BLaER1 treated with 17β-estradiol and CSF1 and Interleukin-3, amounts not matched to agents 10 nM and 100 nM (cell line): ENCODE data around the gene RBMS3.

ENCODE experiments used
- H3K27ac ChIP-seq, 11 experiments: shearing (Covaris generic); formaldehyde crosslinking; 2 replicates each; pipeline ENCODE4 v1.8.1; 2022
- H3K27me3 ChIP-seq, 11 experiments: shearing (Covaris generic); formaldehyde crosslinking; 2 replicates each; pipeline ENCODE4 v1.8.1; 2022
- H3K36me3 ChIP-seq, 11 experiments: shearing (Covaris generic); formaldehyde crosslinking; 2 replicates each; pipeline ENCODE4 v1.8.1; 2022
- H3K4me1 ChIP-seq, 10 experiments: shearing (Covaris generic); formaldehyde crosslinking; 2 replicates each; pipeline ENCODE4 v1.8.1; 2022
- H3K4me2 ChIP-seq, 11 experiments: shearing (Covaris generic); formaldehyde crosslinking; 2 replicates each; pipeline ENCODE4 v1.8.1; 2022
- H3K4me3 ChIP-seq, 10 experiments: shearing (Covaris generic); formaldehyde crosslinking; 2 replicates each; pipeline ENCODE4 v1.8.1; 2022
- H3K9ac ChIP-seq, 11 experiments: shearing (Covaris generic); formaldehyde crosslinking; 2 replicates each; pipeline ENCODE4 v1.8.1; 2022
- H3K9me3 ChIP-seq, 11 experiments: shearing (Covaris generic); formaldehyde crosslinking; replicated peaks in 1 of 11; 2 replicates each; pipeline ENCODE4 v1.8.1; 2022
- H4K20me1 ChIP-seq, 11 experiments: shearing (Covaris generic); formaldehyde crosslinking; 2 replicates each; pipeline ENCODE4 v1.8.1; 2022
- Cebpa-rat ChIP-seq, 11 experiments: shearing (Covaris generic); IDR thresholded peaks; 2 replicates each; pipeline ENCODE4 v1.8.1; 2022

Gene RBMS3

DNA sequence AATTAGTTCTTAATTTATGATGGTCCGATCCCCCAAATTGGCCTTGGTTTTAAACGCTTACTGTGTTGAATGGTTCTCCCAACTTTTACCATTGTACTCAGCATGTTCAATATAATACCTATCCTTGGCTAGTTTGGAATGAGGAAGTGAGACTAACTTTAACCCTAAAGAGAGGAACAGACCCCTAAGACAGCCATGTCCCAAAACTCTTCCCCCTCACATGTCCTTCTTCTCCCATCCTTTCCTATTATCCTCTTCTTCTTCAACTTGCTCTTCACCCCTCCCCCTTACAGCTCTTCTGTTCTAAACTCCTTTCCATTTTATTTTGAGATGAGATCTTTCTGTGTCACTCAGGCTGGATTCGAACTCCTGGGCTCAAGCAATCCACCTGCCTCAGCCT is 116.5 kb downstream of the RBMS3 start:
- Histone ChIP-seq H4K20me1 (no peaks in the 10 kb centered on the region), H3K9me3 (peaks cover 0 to 11% (median 6%) of the 10 kb centered on the region in 11 experiments; a peak in 8 of 22 replicates), H3K9ac (no peak overlapping the region), H3K4me3 (no peak overlapping the region), H3K36me3 (no peaks in the 10 kb centered on the region), H3K4me2 (no peak overlapping the region), H3K27me3 (no peaks in the 10 kb centered on the region), H3K4me1 (no peaks in the 10 kb centered on the region), H3K27ac (no peak overlapping the region)
- TF ChIP-seq Cebpa-rat (IDR thresholded peaks at IDR 0.05), result no peak

DNA sequence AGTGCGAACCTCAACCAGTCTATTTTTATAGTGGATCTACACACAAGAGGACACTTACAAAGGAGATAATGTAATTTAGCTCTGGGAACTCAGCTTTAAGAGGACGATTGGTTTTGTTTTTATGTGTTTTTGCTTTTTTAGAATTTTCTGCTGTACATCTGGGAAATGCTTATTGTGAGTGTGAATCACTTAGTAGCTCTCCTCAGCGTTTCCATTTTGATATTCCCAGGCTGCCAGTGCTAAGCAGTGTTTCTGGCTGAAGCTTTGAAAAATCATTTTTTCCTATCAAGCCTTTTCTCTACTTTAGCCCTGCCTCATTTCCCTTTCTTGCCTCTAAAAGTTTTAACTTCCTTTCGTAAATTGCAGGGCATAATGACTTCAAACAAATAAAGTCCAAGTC is 117.9 kb downstream of the RBMS3 start:
- H3K4me3 ChIP-seq, result no peak overlapping the region
- H3K27me3 ChIP-seq, result no peaks in the 10 kb centered on the region
- H3K9me3 ChIP-seq, result peaks cover 0 to 6% (median 3%) of the 10 kb centered on the region in 11 experiments; a peak in 8 of 22 replicates
- no peaks in the 10 kb centered on the region for H3K4me1 ChIP-seq
- H3K36me3 ChIP-seq, result no peaks in the 10 kb centered on the region
- H3K27ac ChIP-seq, result no peak overlapping the region
- no peak for TF ChIP-seq Cebpa-rat (IDR thresholded peaks at IDR 0.05)
- H3K9ac ChIP-seq, result no peak overlapping the region
- no peaks in the 10 kb centered on the region for H4K20me1 ChIP-seq
- H3K4me2 ChIP-seq, result no peak overlapping the region

DNA sequence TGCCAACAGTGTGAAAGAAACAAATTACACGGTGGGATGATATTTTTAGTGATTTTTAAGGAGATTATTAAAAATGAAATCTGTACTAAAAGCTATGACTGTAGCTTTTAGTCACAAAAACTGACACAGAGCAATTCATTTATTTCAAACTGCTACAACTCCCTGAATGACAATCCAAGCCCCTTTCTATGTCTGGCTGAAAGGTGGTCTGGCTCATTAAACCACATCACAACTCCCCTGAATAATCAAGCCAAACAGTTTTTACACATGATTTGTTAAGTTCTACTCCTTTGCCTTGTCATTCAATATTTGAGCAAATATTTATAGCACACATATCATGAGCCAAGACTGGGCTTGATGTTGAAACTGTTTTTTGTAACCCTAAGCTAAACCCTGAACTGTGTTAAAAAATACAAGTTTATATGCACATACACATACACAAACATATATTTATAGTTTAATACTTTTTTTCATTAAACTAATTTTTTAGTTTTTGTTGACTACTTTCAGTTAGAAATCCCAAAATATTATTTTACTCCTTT is 125.5 kb downstream of the RBMS3 start:
- TF ChIP-seq Cebpa-rat (IDR thresholded peaks at IDR 0.05), result no peak
- no peak overlapping the region for H3K4me2 ChIP-seq

DNA sequence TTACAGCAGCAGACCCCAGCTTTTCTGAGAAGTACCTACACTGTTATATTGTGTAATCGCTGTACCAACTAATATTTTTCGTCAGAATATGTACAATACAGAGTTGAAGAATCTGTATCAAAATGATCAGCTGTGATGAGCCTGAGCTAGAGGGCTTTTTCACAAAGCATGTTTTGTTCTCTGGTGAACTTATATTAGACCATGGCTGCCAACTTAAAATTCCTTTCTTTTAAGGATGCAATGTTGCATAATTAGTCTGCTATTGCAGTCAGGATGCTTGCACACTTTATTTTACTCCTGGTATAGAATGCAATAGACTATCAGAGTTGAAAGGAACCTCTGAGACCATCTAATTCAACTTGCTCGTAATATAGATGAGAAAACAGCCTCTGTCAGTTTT is 127.8 kb downstream of the RBMS3 start:
- Histone ChIP-seq H4K20me1 (no peaks in the 10 kb centered on the region), H3K4me1 (peaks cover 0 to 36% (median 22%) of the 10 kb centered on the region in 10 experiments; a peak in 10 of 20 replicates), H3K27me3 (no peaks in the 10 kb centered on the region), H3K4me2 (no peak overlapping the region), H3K9me3 (no peaks in the 10 kb centered on the region), H3K27ac (no peak overlapping the region), H3K36me3 (no peaks in the 10 kb centered on the region), H3K9ac (no peak overlapping the region), H3K4me3 (no peak overlapping the region)
- no peak for TF ChIP-seq Cebpa-rat (IDR thresholded peaks at IDR 0.05)

More for the DNA sequence above, 125.5 kb downstream of the RBMS3 start:
- H4K20me1 ChIP-seq, result no peaks in the 10 kb centered on the region
- no peak overlapping the region for H3K9ac ChIP-seq
- peaks cover 0 to 21% (median 13%) of the 10 kb centered on the region in 10 experiments; a peak in 10 of 20 replicates for H3K4me1 ChIP-seq
- no peak overlapping the region for H3K27ac ChIP-seq
- no peaks in the 10 kb centered on the region for H3K27me3 ChIP-seq
- no peaks in the 10 kb centered on the region for H3K9me3 ChIP-seq
- H3K4me3 ChIP-seq, result no peak overlapping the region
- no peaks in the 10 kb centered on the region for H3K36me3 ChIP-seq

DNA sequence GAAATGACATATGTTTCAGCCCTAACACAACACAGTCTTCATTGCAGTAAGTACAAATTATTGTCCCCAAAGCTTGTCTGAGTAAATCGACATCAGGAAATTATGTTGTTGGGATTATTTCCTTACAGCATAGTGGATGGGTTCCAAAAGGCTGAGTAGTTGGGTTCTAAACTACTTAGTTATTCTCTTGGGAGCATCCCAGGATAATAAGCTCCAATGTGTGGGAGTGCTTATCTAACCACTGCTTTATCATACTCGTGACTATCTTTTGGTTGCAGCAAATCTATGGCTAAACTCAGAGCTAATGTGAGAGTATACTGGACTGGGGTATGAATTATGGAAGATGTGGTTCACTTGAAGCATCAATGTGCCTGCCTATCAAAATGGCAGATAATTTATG is 128.5 kb downstream of the RBMS3 start:
- Histone ChIP-seq H3K4me2 (no peak overlapping the region), H3K4me3 (no peak overlapping the region), H4K20me1 (no peaks in the 10 kb centered on the region), H3K4me1 (peaks cover 0 to 36% (median 22%) of the 10 kb centered on the region in 10 experiments; a peak in 10 of 20 replicates), H3K27ac (no peak overlapping the region), H3K9ac (no peak overlapping the region), H3K9me3 (no peaks in the 10 kb centered on the region), H3K36me3 (no peaks in the 10 kb centered on the region), H3K27me3 (no peaks in the 10 kb centered on the region)
- no peak for TF ChIP-seq Cebpa-rat (IDR thresholded peaks at IDR 0.05)

DNA sequence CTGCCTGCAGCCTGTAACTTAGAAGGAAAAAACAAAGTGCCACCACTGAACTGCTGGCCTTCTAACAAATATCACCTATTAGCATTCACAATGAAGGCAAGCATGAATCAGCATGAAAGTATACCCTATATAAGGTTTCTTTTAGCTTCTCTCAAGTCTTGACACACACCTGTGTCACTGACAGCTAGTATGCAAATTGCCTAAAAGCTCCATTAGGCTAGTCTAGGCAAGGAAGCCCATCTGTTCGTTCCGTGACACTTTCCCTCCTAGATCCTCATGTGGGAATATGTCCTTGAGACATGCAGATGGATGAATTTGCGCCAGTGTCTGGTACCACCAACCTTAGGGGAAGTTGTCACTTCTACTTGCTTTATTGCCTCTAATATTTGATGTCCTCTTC is 129.3 kb downstream of the RBMS3 start:
- Histone ChIP-seq H3K27me3 (no peaks in the 10 kb centered on the region), H3K9ac (no peak overlapping the region), H3K4me2 (peak overlapping the region in 7 of 11 experiments; percentile 24 to 56 (median 35); a peak in 10 of 22 replicates), H3K27ac (no peak overlapping the region), H4K20me1 (no peaks in the 10 kb centered on the region), H3K4me3 (no peak overlapping the region), H3K9me3 (no peaks in the 10 kb centered on the region), H3K36me3 (no peaks in the 10 kb centered on the region), H3K4me1 (peaks cover 0 to 36% (median 22%) of the 10 kb centered on the region in 10 experiments; a peak in 10 of 20 replicates)
- TF ChIP-seq Cebpa-rat (IDR thresholded peaks at IDR 0.05), result no peak

DNA sequence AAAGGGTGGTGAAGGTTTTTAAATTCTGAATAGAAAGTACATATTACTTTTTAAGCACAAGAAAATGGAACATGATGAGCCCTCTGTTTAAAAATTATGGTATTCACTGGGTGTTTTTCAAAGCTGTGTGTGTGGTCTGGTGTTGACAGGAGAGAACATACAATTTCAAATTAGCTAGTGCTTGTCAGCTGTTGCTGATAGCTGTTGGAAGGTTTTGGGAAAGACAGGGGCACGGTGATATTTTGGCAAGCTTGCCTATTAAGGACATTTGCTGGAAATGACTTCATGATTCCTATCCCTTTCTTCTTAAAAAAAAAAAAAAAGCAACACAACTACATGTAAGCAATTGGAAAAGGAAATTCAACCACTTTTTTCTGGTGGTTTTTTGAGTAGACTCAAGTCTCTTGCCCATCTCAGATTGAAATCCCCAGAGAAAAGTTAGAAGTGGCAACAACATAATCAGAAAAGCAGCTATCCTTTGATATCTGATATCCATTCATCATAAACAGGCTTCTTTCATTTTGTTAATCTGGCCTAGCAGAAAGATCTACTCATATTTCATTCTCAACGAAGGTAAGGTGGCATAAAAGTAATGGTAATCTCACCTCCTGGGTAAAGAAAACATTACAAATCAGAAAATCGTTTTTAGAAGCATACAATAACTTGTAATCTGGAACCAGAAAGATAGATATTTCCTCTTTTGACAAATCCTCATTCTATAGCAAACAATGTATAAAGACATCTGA is 130.0 kb downstream of the RBMS3 start:
- Histone ChIP-seq H4K20me1 (no peaks in the 10 kb centered on the region), H3K4me1 (peaks cover 0 to 36% (median 22%) of the 10 kb centered on the region in 10 experiments; a peak in 10 of 20 replicates), H3K27me3 (no peaks in the 10 kb centered on the region), H3K4me2 (peak overlapping the region in 8 of 11 experiments; percentile 19 to 56 (median 34); a peak in 12 of 22 replicates), H3K27ac (no peak overlapping the region), H3K9ac (no peak overlapping the region), H3K9me3 (no peaks in the 10 kb centered on the region), H3K4me3 (no peak overlapping the region), H3K36me3 (no peaks in the 10 kb centered on the region)
- no peak for TF ChIP-seq Cebpa-rat (IDR thresholded peaks at IDR 0.05)

DNA sequence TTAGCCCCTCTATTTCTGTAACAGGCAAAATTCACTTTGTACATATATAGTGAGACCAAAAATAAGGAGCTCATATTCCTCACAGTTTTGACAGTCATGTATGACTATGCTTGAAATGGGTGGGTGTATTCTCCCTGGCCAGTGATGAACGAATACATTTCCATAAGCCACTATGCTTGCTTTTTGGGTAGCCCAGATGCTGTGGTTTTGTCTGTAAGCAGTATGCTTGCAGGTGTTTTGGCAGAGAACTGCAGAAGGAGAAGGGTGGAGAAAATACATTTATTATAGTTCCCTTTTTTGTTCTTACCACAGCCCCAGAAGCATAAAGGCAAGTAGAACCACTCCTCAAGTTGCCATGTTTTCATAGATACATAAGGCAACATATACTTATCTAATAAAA is 131.2 kb downstream of the RBMS3 start:
- H3K4me3 ChIP-seq, result no peak overlapping the region
- no peaks in the 10 kb centered on the region for H3K27me3 ChIP-seq
- H3K4me1 ChIP-seq, result peaks cover 0 to 30% (median 22%) of the 10 kb centered on the region in 10 experiments; a peak in 10 of 20 replicates
- H3K36me3 ChIP-seq, result no peaks in the 10 kb centered on the region
- H4K20me1 ChIP-seq, result no peaks in the 10 kb centered on the region
- peak overlapping the region in 2 of 11 experiments; percentile 14 to 46; a peak in 5 of 22 replicates for H3K4me2 ChIP-seq
- TF ChIP-seq Cebpa-rat (IDR thresholded peaks at IDR 0.05), result no peak
- H3K9ac ChIP-seq, result no peak overlapping the region
- H3K27ac ChIP-seq, result no peak overlapping the region
- H3K9me3 ChIP-seq, result no peaks in the 10 kb centered on the region

DNA sequence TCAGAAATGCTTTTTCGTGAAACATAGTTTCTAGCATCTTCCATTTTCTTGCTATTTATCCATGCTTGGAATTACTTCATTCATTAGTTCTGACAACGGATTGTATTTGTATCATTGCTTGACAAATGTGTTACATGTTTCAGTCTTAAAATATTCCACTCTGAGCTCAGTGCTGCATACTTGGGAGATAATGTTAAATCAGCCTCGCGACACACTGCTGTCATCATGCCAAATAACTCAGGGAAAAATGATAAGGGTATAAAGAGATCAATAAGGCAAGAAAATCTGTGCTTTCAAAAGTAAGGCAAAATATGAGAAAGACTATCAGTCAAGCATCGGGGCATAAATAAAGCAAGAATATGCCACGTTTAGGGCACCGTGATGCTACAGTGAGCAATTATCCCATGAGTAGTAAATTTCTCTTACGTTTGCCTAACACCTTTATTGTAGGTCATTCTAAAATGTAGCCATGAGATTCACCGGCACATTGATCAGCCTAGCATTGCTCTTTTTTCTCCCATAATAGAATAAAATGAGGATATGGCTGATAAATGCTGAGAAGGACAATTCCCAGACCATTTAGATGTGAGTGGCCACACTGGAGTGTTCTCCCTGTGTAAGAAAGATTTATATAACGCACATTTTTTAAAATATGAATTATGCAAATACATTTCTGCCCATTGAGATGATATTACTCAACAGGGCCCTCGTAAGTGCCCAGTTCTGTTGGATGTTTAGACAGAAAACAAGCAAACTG is 133.8 kb downstream of the RBMS3 start:
- Histone ChIP-seq H3K27me3 (no peaks in the 10 kb centered on the region), H3K4me3 (no peak overlapping the region), H3K9ac (no peak overlapping the region), H3K4me1 (peaks cover 0 to 30% (median 22%) of the 10 kb centered on the region in 10 experiments; a peak in 10 of 20 replicates), H3K4me2 (no peak overlapping the region), H3K36me3 (no peaks in the 10 kb centered on the region), H3K9me3 (no peaks in the 10 kb centered on the region), H3K27ac (no peak overlapping the region), H4K20me1 (no peaks in the 10 kb centered on the region)
- TF ChIP-seq Cebpa-rat (IDR thresholded peaks at IDR 0.05), result no peak
